ENCODE data around the gene PRKAR1B.

PRKAR1B gene

GRCh38 chr7:633381-634018 lies 93.6 kb downstream of the PRKAR1B start:
- H3K4me3 ChIP-seq (ENCODE audit: low read length): no peak overlapping the region
- TF ChIP-seq, protein P1, sequence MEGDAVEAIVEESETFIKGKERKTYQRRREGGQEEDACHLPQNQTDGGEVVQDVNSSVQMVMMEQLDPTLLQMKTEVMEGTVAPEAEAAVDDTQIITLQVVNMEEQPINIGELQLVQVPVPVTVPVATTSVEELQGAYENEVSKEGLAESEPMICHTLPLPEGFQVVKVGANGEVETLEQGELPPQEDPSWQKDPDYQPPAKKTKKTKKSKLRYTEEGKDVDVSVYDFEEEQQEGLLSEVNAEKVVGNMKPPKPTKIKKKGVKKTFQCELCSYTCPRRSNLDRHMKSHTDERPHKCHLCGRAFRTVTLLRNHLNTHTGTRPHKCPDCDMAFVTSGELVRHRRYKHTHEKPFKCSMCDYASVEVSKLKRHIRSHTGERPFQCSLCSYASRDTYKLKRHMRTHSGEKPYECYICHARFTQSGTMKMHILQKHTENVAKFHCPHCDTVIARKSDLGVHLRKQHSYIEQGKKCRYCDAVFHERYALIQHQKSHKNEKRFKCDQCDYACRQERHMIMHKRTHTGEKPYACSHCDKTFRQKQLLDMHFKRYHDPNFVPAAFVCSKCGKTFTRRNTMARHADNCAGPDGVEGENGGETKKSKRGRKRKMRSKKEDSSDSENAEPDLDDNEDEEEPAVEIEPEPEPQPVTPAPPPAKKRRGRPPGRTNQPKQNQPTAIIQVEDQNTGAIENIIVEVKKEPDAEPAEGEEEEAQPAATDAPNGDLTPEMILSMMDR (conservative IDR thresholded peaks at IDR 0.05; ENCODE audit: low read depth, low read length): no peak

GRCh38 chr7:632831-633210 lies 94.3 kb downstream of the PRKAR1B start:
- H3K4me3 ChIP-seq (ENCODE audit: low read length): no peak overlapping the region
- TF ChIP-seq, protein P1 (conservative IDR thresholded peaks at IDR 0.05; ENCODE audit: low read depth, low read length): no peak
- no peak for DNase-seq (ENCODE audit: low read depth)

More at GRCh38 chr7:633381-634018, 93.6 kb downstream of the PRKAR1B start:
- no peak for DNase-seq (ENCODE audit: low read depth)

- TF ChIP-seq, protein P1 (conservative IDR thresholded peaks at IDR 0.05; ENCODE audit: low read depth, low read length): no peak
- no peak for DNase-seq (ENCODE audit: low read depth)
- H3K4me3 ChIP-seq (ENCODE audit: low read length): no peak overlapping the region
Observed at GRCh38 chr7:631964-632830, 94.9 kb downstream of the PRKAR1B start.

DNA sequence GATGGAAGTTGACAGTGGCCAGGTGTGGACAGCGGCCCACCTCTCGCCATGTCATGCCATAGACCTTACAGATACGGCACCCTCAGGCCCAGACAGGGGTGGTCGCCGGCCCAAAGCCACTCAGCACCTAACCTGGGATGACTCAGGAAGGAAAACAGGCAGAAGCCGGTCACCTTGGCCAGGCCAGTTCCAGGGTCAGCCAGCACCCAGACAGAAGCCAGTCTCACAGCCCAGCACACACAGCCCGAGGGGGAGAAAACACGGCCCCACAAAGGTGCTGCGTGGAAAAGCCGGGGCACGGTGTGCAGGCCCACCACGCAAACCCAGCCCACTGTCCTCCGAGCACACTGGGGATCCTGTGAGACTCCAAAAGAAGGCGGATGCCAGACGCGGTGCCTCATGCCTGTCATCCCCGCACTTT lies 95.8 kb downstream of the PRKAR1B start:
- TF ChIP-seq, protein P1 (conservative IDR thresholded peaks at IDR 0.05; ENCODE audit: low read depth, low read length): no peak
- DNase-seq (ENCODE audit: low read depth): no peak
- H3K4me3 ChIP-seq (ENCODE audit: low read length): no peak overlapping the region

DNA sequence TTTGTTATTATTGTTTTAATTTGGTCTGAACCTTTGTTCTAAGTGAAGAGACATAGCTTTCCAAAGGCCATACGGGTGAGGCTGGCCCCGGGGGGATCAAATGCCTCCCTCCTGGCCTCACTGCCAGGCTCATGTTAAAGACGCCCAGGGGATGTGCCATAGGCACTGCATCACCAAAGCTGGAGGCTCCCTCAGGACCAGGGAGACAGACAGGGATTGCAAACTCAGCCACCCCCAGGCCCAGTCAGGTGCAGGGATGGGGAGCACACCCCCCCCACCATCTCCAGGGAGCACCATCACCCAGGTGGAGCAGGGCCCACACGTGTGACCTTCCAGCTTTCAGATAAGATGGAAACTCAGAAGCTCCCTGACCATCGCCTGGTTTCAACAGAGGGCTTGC lies 96.5 kb downstream of the PRKAR1B start:
- no peak overlapping the region for H3K4me3 ChIP-seq (ENCODE audit: low read length)
- DNase-seq (ENCODE audit: low read depth): no peak
- TF ChIP-seq, protein P1 (conservative IDR thresholded peaks at IDR 0.05; ENCODE audit: low read depth, low read length): no peak

- no peak overlapping the region for H3K4me3 ChIP-seq (ENCODE audit: low read length)
- DNase-seq (ENCODE audit: low read depth): no peak
- TF ChIP-seq, protein P1 (conservative IDR thresholded peaks at IDR 0.05; ENCODE audit: low read depth, low read length): no peak
Observed at GRCh38 chr7:630111-630511, 97.0 kb downstream of the PRKAR1B start.
